HG03064 (cell line): ENCODE data around the gene LRRC17.

ENCODE experiments used
- ATAC-seq: cut with Tn5 transposase; IDR thresholded peaks from one replicate; pipeline ENCODE4 v1.9.1; 2021; ENCODE audit warnings: low read depth; ENCODE audit not compliant: unreplicated experiment

The LRRC17 gene

DNA sequence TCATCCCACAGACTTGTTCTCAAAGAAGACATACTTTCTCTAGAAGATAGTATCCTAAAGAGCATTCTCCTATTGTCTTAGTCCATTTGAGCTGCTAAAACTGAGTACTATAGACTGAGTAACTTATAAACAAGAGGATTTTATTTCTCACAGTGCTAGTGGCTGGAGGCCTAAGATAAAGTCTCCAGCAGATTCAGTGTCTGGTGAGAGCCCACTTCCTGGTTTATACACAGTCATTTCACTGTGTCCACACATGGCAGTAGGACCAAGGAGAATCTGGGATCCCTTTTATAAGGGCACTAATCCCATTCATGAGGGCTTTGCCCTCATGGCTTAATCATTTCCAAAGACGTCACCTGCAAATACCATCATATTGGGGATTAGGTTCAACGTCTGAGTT is 68.7 kb downstream of the LRRC17 start:
- no peak for ATAC-seq

- no peak for ATAC-seq
Observed at GRCh38 chr7:102982235-102982634, 69.4 kb downstream of the LRRC17 start.

DNA sequence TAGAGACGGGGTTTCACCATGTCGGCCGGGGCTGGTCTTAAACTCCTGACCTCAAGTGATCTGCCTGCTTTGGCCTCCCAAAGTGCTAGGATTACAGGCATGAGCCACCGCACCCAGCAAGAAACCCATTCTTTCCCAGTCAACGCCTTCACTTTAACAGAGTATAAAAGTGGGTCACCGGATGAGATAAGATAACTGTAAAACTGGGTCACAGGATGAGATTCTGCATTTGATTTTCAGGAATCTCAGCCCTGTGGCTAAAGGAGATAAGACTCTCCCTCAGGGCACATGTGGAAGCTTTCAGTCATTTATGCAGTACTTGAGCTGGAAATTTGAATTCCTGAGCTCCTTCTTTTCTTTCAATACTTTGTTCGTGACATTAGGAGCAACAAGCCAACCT is 70.8 kb downstream of the LRRC17 start:
- ATAC-seq, result no peak

- no peak for ATAC-seq
Observed at GRCh38 chr7:102985176-102985783, 72.5 kb downstream of the LRRC17 start.

DNA sequence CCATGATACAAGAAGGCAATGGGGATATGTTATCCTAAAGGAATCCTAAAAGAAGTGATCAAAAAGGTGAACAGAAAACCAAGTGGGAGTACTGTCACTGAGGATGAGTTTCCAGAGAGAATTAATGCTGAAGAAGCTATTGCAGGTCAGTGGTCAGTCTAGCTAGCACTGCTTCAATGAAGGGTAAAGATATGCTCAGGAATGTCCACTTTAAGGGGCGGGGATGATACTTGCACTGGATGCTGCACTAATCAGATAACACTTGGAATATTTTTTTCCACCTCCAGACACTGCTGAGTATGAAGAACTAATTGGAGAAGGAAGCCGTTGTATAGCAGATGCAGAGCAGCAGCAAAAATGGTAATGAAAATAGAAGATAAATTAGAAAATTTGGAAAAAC is 75.3 kb downstream of the LRRC17 start:
- no peak for ATAC-seq

DNA sequence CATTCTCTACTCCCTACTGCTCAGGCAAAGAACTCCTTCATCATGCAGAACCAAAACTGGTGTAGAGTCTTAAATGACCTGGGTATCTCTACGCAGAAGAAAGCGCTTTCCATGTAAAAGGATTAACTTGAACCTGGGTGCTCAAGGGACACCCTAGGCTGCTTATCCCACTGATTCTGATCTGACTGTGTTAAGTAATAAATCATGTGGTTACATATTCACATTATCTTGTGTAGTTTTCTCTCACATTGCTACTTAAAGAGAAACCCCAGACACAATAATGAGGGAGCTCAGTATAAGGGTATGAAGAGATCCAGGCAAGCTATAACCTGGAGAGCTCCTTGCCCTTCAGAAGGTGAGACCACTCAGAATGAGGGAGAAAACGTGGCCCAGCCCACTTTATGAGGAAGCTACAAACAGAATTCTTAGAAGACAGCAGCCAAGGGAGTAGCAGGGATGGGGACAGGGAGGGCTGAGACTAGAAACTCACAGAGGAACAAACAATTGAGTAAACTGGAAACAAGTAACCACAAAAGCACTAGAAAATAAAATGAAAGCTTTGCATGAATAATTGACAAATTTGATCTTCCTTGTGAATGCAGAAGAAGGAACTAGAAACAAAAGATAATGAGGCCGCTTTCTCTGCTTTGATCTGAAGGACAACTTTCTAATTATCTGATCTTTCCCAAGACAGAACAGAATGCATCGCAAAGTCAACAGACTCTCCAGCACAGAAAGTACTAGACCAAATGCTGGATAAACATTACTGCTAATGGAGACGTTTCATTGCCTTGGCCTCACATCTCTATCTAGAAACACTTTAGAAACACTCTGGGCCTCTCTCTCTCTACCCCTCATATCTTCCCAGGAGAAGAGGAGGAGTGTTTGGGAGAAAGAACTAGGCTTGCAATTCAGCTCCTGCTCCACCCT is 76.1 kb downstream of the LRRC17 start:
- no peak for ATAC-seq

DNA sequence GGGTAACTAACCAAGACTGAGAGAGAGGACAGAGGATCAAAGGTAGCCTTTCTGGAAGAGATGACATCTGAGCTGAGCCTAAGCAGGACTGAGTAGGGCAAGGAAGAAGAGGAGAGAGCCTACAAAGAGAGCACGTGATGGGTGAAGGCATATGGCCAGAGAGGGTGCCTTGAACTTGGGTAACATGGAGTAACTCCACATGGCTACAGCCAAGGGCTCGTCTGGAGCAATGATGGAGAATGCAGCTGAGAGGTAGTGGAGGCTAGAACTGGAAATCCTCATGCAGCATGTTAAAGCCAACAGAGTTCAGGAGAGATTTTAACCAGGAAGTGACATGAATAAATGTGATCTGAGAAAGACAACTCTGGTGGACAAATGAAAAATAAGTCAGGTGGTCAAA is 77.8 kb downstream of the LRRC17 start:
- ATAC-seq, result no peak

- ATAC-seq, result no peak
Observed at GRCh38 chr7:102991077-102991539, 78.3 kb downstream of the LRRC17 start.

- no peak for ATAC-seq
Observed at GRCh38 chr7:102991540-102992214, 78.9 kb downstream of the LRRC17 start.

- no peak for ATAC-seq
Observed at GRCh38 chr7:102992509-102992937, 79.7 kb downstream of the LRRC17 start.

- ATAC-seq, result no peak
Observed at GRCh38 chr7:102992938-102993717, 80.3 kb downstream of the LRRC17 start.

- no peak for ATAC-seq
Observed at GRCh38 chr7:102993718-102994029, 80.9 kb downstream of the LRRC17 start.

DNA sequence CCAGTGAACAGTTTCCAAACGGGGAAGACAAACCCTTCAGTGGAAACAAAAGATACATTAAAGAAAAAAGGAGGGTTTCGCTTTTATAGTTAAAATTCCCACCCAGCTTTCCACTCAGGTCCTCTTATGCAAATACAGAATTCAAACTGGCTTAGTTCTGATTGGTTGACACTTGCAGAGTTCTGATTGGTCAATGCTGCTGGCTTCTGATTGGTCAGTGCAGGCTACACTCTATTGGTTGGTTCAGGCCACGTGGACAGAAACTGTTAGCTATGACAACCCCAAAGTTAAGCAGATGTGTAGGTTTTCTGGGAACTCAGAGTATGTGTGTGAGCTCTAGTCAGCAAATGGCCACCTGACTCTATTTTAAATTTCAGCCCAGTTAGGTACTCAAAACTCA is 81.8 kb downstream of the LRRC17 start:
- ATAC-seq, result no peak
